Retinal pigment epithelial cell (primary cell): Measurements from ENCODE around the gene TMED9.

Experiments
- DNase-seq: peaks from one replicate; pipeline ENCODE4 v3.0.0-alpha.2; 2010; ENCODE audit warnings: low read depth
- H3K4me3 ChIP-seq: 2 replicates; pipeline ENCODE4 v1.5.1; 2011; ENCODE audit warnings: mild to moderate bottlenecking, low read length, control low read depth, moderate library complexity
- CTCF ChIP-seq: conservative IDR thresholded peaks from 2 replicates; pipeline ENCODE4 v1.5.1; 2011; ENCODE audit warnings: low read depth, low read length, control low read depth, inconsistent platforms

Gene TMED9

GRCh38 chr5:177594071-177594470 is 2.1 kb downstream of the TMED9 start:
- DNase-seq = no peak
- no peak overlapping the region for H3K4me3 ChIP-seq
- TF ChIP-seq CTCF = no peak

- no peak overlapping the region for H3K4me3 ChIP-seq
- TF ChIP-seq CTCF = no peak
- no peak for DNase-seq
Measured at GRCh38 chr5:177595026-177595585, 3.1 kb downstream of the TMED9 start.

GRCh38 chr5:177595991-177596774 is 4.2 kb downstream of the TMED9 start:
- DNase-seq = no peak
- no peak overlapping the region for H3K4me3 ChIP-seq
- no peak for TF ChIP-seq CTCF

GRCh38 chr5:177596775-177597238 is 4.8 kb downstream of the TMED9 start:
- TF ChIP-seq CTCF = no peak
- no peak overlapping the region for H3K4me3 ChIP-seq
- DNase-seq = no peak

GRCh38 chr5:177598477-177598876 is 6.5 kb downstream of the TMED9 start:
- no peak for TF ChIP-seq CTCF

GRCh38 chr5:177599731-177600507 is 7.9 kb downstream of the TMED9 start, which contains the start of gene B4GALT7:
Gene B4GALT7, plus strand, starts transcription at chr5:177600132. Its CDS starts 79 bp downstream, at chr5:177600211.
- no peak for DNase-seq
- peak within 1 kb of the TSS; percentile 84 for H3K4me3 ChIP-seq
- TF ChIP-seq CTCF = no peak

More at GRCh38 chr5:177598477-177598876, 6.5 kb downstream of the TMED9 start:
- DNase-seq = no peak
- no peak overlapping the region for H3K4me3 ChIP-seq
